ENCODE data around the gene SHQ1. TPM values are rescaled to one million over a fixed set of nuclear protein-coding genes. Genes with fewer than 3 reads are reported as not detected.

SHQ1 gene
- total and polyA plus RNA-seq, 9 of the 15 experiments (the other 6 are each of a cell fraction or from before 2014, with no cell fraction given), result 9.2 to 25.0 (median 14.1) TPM

DNA sequence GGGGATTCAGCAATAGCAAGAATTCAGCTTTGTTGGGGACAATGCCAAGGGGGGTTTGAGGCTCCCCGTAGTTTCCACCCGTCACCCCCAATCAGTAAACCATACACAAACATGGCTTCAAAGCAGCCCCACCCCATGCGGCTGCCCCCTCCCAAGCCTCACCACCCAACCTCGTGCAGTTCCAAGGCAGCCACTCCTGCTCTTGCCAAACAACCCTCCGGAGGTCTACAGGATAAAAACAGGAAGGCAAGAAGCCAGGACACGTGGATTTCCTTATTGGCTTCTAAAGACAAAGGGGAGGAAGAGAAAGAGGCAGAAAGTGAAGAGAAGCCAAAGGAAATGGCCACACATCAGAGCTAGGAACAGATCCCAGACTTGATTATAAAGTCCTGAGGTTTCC, 121.1 kb downstream of the SHQ1 start:
- no TSS peak for BruUV-seq (replicated peaks)
- H3K27ac ChIP-seq (ENCODE audit: extremely low read depth, low read depth, low read length), result no peak overlapping the region
- WGBS (ENCODE audit: insufficient coverage, low coverage, missing lambda C conversion rate), result 42% methylated on average over 4 of the region's 6 CpGs
- H3K36me3 ChIP-seq (ENCODE audit: control insufficient read depth, insufficient read depth, low read length), result no peaks in the 10 kb centered on the region
- no peak overlapping the region for H3K4me2 ChIP-seq (ENCODE audit: insufficient read depth, low read length)
- in situ Hi-C loops (cut with MboI), result no loop called here
- H3K9ac ChIP-seq (ENCODE audit: insufficient read depth in 1 of 2, low read depth in 2 of 2, low read length in 2 of 2), result no peak overlapping the region
- no peaks in the 10 kb centered on the region for H3K9me1 ChIP-seq (ENCODE audit: control insufficient read depth, insufficient read depth, low read length)
- ChIA-PET POLR2A (interaction anchor here (0.6 to 0.8 kb wide), 2 partner anchors 12 to 25 kb away, joined by 3 to 4 read pairs; no protein-coding TSS in a partner anchor), CTCF (ENCODE audit: low intra/inter-chr PET ratio) (no interaction called here)
- H3K79me2 ChIP-seq (ENCODE audit: control insufficient read depth, insufficient read depth, low read length), result no peaks in the 10 kb centered on the region
- no peak for FAIRE-seq
- H3K4me3 ChIP-seq, result no peak overlapping the region
- no peaks in the 10 kb centered on the region for H4K20me1 ChIP-seq (replicated peaks; ENCODE audit: control insufficient read depth, insufficient read depth, low read length)
- 0 out of 2 replicates have a peak overlapping the region, but pooled peaks have one; percentile 31 for H2AFZ ChIP-seq (ENCODE audit: low read depth, low read length)
- H3K4me1 ChIP-seq (replicated peaks in 1 of 2; ENCODE audit: control insufficient read depth in 2 of 2, insufficient read depth in 2 of 2, low read length in 2 of 2), result peaks cover 0 to 2% of the 10 kb centered on the region in 2 experiments; a peak in 2 of 5 replicates
- no peaks in the 10 kb centered on the region for H3K9me3 ChIP-seq (replicated peaks; ENCODE audit: control insufficient read depth, insufficient read depth, low read depth, low read length)
- DNase-seq (ENCODE audit: extremely low read depth in 1 of 4, low spot score in 3 of 4), result no peak
- intact Hi-C loops (cut with micrococcal nuclease), result no loop called here
- no peaks in the 10 kb centered on the region for H3K27me3 ChIP-seq (ENCODE audit: control insufficient read depth in 2 of 2, insufficient read depth in 2 of 2, low read length in 2 of 2)
- TF ChIP-seq MECOM (CRISPR knock-in tag; IDR thresholded peaks at IDR 0.05) (no peak), CREM (IDR thresholded peaks at IDR 0.05; ENCODE audit: low read depth) (no peak), STAT5A (IDR thresholded peaks at IDR 0.05; ENCODE audit: borderline replicate concordance, low read length) (no peak)
- ATAC-seq, result no peak

DNA sequence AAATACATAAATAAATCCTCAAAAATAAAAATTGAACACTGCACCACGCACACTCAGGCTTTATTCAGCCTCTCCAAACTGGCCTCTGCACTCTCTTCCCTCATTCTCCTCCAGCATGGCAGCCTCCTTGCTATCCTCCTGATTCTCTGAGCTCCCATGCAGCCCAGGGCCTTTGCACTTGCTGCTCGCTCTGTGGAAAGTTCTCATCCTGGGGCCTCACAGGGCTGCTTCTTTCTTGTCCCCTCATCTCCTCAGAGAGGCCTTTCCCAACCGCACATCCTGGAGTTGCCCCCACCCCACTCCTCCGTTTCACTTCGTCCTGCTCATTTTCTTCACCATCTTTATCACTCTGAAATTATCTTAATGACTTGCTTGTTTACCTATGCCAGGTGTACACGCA, 123.0 kb downstream of the SHQ1 start:
- no peak for FAIRE-seq
- H4K20me1 ChIP-seq (replicated peaks; ENCODE audit: control insufficient read depth, insufficient read depth, low read length), result no peaks in the 10 kb centered on the region

More for the DNA sequence above, 123.0 kb downstream of the SHQ1 start:
- Histone ChIP-seq H3K9me1 (ENCODE audit: control insufficient read depth, insufficient read depth, low read length) (no peaks in the 10 kb centered on the region), H3K4me2 (ENCODE audit: insufficient read depth, low read length) (no peak overlapping the region), H3K9ac (ENCODE audit: insufficient read depth in 1 of 2, low read depth in 2 of 2, low read length in 2 of 2) (no peak overlapping the region), H3K27ac (ENCODE audit: extremely low read depth, low read depth, low read length) (no peak overlapping the region), H3K9me3 (replicated peaks; ENCODE audit: control insufficient read depth, insufficient read depth, low read depth, low read length) (no peaks in the 10 kb centered on the region), H3K4me1 (replicated peaks in 1 of 2; ENCODE audit: control insufficient read depth in 2 of 2, insufficient read depth in 2 of 2, low read length in 2 of 2) (peaks cover 0 to 2% of the 10 kb centered on the region in 2 experiments; a peak in 2 of 5 replicates), H3K4me3 (no peak overlapping the region), H2AFZ (ENCODE audit: low read depth, low read length) (no peak overlapping the region), H3K36me3 (ENCODE audit: control insufficient read depth, insufficient read depth, low read length) (no peaks in the 10 kb centered on the region), H3K27me3 (ENCODE audit: control insufficient read depth in 2 of 2, insufficient read depth in 2 of 2, low read length in 2 of 2) (0 out of 5 replicates have a peak, but pooled peaks cover 0 to 1% of the 10 kb centered on the region in 2 experiments), H3K79me2 (ENCODE audit: control insufficient read depth, insufficient read depth, low read length) (no peaks in the 10 kb centered on the region)
- ATAC-seq (no peak), DNase-seq (ENCODE audit: extremely low read depth in 1 of 4, low spot score in 3 of 4) (no peak)
- in situ Hi-C loops (cut with MboI) (no loop called here), intact Hi-C loops (cut with micrococcal nuclease) (no loop called here)
- BruUV-seq (replicated peaks), result no TSS peak
- no peak for TF ChIP-seq HNRNPH1 (optimal IDR thresholded peaks at IDR 0.05; ENCODE audit: low read depth, low read length)
- no peak for TF ChIP-seq SUPT5H (IDR thresholded peaks at IDR 0.05)
- TF ChIP-seq POLR2AphosphoS2 (IDR thresholded peaks at IDR 0.05; ENCODE audit: low read length), result no peak
- TF ChIP-seq ZNF263 (CRISPR knock-in tag; IDR thresholded peaks at IDR 0.05; ENCODE audit: borderline replicate concordance), result no peak
- TF ChIP-seq, protein P1, sequence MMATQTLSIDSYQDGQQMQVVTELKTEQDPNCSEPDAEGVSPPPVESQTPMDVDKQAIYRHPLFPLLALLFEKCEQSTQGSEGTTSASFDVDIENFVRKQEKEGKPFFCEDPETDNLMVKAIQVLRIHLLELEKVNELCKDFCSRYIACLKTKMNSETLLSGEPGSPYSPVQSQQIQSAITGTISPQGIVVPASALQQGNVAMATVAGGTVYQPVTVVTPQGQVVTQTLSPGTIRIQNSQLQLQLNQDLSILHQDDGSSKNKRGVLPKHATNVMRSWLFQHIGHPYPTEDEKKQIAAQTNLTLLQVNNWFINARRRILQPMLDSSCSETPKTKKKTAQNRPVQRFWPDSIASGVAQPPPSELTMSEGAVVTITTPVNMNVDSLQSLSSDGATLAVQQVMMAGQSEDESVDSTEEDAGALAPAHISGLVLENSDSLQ (IDR thresholded peaks at IDR 0.05), result no peak
- TF ChIP-seq ZNF76 (CRISPR knock-in tag; IDR thresholded peaks at IDR 0.05; ENCODE audit: borderline replicate concordance), result no peak
- TF ChIP-seq ARID2 (IDR thresholded peaks at IDR 0.05), result no peak
- 68% methylated on average over 6 of the region's 6 CpGs for WGBS (ENCODE audit: insufficient coverage, low coverage, missing lambda C conversion rate)
- ChIA-PET CTCF (ENCODE audit: low intra/inter-chr PET ratio) (no interaction called here), POLR2A (no interaction called here)
